ENCODE data around the gene MAB21L3. TPM values are rescaled to one million over a fixed set of nuclear protein-coding genes. Genes with fewer than 3 reads are reported as not detected.

Gene MAB21L3
- total and polyA plus RNA-seq, 4 donors: 0.13 to 0.42 (median 0.26) TPM

- 91% methylated on average over 3 of the region's 3 CpGs for WGBS
- H3K4me1 ChIP-seq (ENCODE audit: control insufficient read depth in 4 of 4, insufficient read depth in 4 of 4, low read length in 3 of 4): peaks cover 0 to 8% (median 2%) of the 10 kb centered on the region in 4 donors
- no peak overlapping the region for H3K4me3 ChIP-seq (ENCODE audit: low read depth in 1 of 3, low read length in 3 of 3)
- DNase-seq (ENCODE audit: low spot score): peak; percentile 23
- H3K27me3 ChIP-seq (ENCODE audit: control insufficient read depth in 4 of 4, insufficient read depth in 4 of 4, low read length in 3 of 4): no peaks in the 10 kb centered on the region
- no peak overlapping the region for H3K27ac ChIP-seq (ENCODE audit: low read depth in 1 of 2, low read length in 2 of 2)
- TF ChIP-seq, protein P1, sequence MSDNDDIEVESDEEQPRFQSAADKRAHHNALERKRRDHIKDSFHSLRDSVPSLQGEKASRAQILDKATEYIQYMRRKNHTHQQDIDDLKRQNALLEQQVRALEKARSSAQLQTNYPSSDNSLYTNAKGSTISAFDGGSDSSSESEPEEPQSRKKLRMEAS (IDR thresholded peaks at IDR 0.05): no peak
- H3K9me3 ChIP-seq (ENCODE audit: control insufficient read depth in 4 of 4, low read length in 3 of 4): no peaks in the 10 kb centered on the region
- no peak overlapping the region for H3K9ac ChIP-seq (ENCODE audit: low read depth in 1 of 2, low read length in 2 of 2)
- no peaks in the 10 kb centered on the region for H3K36me3 ChIP-seq (ENCODE audit: control insufficient read depth in 4 of 4, insufficient read depth in 3 of 4, low read depth in 1 of 4, low read length in 3 of 4)
Measured at GRCh38 chr1:116147114-116147510, 35.9 kb downstream of the MAB21L3 start.

DNA sequence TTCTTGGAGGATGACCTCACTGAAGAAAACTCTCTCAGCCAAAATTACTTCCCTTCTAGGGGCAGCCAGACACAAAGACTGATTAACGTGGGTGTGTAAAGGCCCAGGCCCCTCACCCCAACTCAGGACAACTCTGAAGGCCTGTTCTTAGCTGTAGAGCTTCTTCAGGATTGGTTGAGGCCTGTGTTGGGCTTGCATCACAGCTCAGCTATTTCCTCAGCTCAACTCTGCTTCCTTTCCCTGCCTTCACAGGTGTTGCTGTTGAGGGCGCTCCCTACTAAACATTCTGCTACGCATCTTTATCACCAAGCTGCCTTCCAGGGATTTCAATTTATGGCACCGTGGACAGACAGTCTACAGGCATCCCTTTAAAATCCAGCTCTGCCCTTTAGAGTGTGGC, 36.8 kb downstream of the MAB21L3 start:
- Histone ChIP-seq H3K27ac (ENCODE audit: low read depth in 1 of 2, low read length in 2 of 2) (no peak overlapping the region), H3K9ac (ENCODE audit: low read depth in 1 of 2, low read length in 2 of 2) (no peak overlapping the region), H3K27me3 (ENCODE audit: control insufficient read depth in 4 of 4, insufficient read depth in 4 of 4, low read length in 3 of 4) (no peaks in the 10 kb centered on the region), H3K9me3 (ENCODE audit: control insufficient read depth in 4 of 4, low read length in 3 of 4) (no peaks in the 10 kb centered on the region), H3K4me1 (ENCODE audit: control insufficient read depth in 4 of 4, insufficient read depth in 4 of 4, low read length in 3 of 4) (peaks cover 0 to 13% (median 8%) of the 10 kb centered on the region in 4 donors), H3K36me3 (ENCODE audit: control insufficient read depth in 4 of 4, insufficient read depth in 3 of 4, low read depth in 1 of 4, low read length in 3 of 4) (no peaks in the 10 kb centered on the region), H3K4me3 (ENCODE audit: low read depth in 1 of 3, low read length in 3 of 3) (no peak overlapping the region)
- 85% methylated on average over 4 of the region's 4 CpGs for WGBS
- peak; percentile 12 for DNase-seq (ENCODE audit: low spot score)
- no peak for TF ChIP-seq ZBTB33 (IDR thresholded peaks at IDR 0.05)
- TF ChIP-seq YY1 (IDR thresholded peaks at IDR 0.05): no peak
- TF ChIP-seq GABPA (IDR thresholded peaks at IDR 0.05 in 1 of 2, conservative IDR thresholded peaks at IDR 0.05 in 1 of 2): no peak
- TF ChIP-seq, protein P2, sequence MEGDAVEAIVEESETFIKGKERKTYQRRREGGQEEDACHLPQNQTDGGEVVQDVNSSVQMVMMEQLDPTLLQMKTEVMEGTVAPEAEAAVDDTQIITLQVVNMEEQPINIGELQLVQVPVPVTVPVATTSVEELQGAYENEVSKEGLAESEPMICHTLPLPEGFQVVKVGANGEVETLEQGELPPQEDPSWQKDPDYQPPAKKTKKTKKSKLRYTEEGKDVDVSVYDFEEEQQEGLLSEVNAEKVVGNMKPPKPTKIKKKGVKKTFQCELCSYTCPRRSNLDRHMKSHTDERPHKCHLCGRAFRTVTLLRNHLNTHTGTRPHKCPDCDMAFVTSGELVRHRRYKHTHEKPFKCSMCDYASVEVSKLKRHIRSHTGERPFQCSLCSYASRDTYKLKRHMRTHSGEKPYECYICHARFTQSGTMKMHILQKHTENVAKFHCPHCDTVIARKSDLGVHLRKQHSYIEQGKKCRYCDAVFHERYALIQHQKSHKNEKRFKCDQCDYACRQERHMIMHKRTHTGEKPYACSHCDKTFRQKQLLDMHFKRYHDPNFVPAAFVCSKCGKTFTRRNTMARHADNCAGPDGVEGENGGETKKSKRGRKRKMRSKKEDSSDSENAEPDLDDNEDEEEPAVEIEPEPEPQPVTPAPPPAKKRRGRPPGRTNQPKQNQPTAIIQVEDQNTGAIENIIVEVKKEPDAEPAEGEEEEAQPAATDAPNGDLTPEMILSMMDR (IDR thresholded peaks at IDR 0.05; ENCODE audit: low read depth, low read length, missing input control): no peak
- no peak for TF ChIP-seq SP1 (IDR thresholded peaks at IDR 0.05)
- TF ChIP-seq, protein P3, sequence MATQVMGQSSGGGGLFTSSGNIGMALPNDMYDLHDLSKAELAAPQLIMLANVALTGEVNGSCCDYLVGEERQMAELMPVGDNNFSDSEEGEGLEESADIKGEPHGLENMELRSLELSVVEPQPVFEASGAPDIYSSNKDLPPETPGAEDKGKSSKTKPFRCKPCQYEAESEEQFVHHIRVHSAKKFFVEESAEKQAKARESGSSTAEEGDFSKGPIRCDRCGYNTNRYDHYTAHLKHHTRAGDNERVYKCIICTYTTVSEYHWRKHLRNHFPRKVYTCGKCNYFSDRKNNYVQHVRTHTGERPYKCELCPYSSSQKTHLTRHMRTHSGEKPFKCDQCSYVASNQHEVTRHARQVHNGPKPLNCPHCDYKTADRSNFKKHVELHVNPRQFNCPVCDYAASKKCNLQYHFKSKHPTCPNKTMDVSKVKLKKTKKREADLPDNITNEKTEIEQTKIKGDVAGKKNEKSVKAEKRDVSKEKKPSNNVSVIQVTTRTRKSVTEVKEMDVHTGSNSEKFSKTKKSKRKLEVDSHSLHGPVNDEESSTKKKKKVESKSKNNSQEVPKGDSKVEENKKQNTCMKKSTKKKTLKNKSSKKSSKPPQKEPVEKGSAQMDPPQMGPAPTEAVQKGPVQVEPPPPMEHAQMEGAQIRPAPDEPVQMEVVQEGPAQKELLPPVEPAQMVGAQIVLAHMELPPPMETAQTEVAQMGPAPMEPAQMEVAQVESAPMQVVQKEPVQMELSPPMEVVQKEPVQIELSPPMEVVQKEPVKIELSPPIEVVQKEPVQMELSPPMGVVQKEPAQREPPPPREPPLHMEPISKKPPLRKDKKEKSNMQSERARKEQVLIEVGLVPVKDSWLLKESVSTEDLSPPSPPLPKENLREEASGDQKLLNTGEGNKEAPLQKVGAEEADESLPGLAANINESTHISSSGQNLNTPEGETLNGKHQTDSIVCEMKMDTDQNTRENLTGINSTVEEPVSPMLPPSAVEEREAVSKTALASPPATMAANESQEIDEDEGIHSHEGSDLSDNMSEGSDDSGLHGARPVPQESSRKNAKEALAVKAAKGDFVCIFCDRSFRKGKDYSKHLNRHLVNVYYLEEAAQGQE (IDR thresholded peaks at IDR 0.05): no peak
- TF ChIP-seq NR2F2 (IDR thresholded peaks at IDR 0.05): no peak
- TF ChIP-seq TAF1 (conservative IDR thresholded peaks at IDR 0.05): no peak
- TF ChIP-seq EGR1 (IDR thresholded peaks at IDR 0.05; ENCODE audit: low read depth in 2 of 2): no peak
- TF ChIP-seq FOXA1 (IDR thresholded peaks at IDR 0.05): no peak
- TF ChIP-seq, protein P1 (IDR thresholded peaks at IDR 0.05): no peak
